ENCODE results near the gene SLC46A1. TPM values are rescaled to one million over a fixed set of nuclear protein-coding genes. Genes with fewer than 3 reads are reported as not detected.
A peak's percentile ranks its signal among the peaks of the same experiment; 100 is the strongest.

The SLC46A1 gene
- total and polyA plus RNA-seq, 2 of the 13 experiments (the other 11 are each of a cell fraction or from before 2014, with no cell fraction given) = 19.6 to 22.6 TPM

DNA sequence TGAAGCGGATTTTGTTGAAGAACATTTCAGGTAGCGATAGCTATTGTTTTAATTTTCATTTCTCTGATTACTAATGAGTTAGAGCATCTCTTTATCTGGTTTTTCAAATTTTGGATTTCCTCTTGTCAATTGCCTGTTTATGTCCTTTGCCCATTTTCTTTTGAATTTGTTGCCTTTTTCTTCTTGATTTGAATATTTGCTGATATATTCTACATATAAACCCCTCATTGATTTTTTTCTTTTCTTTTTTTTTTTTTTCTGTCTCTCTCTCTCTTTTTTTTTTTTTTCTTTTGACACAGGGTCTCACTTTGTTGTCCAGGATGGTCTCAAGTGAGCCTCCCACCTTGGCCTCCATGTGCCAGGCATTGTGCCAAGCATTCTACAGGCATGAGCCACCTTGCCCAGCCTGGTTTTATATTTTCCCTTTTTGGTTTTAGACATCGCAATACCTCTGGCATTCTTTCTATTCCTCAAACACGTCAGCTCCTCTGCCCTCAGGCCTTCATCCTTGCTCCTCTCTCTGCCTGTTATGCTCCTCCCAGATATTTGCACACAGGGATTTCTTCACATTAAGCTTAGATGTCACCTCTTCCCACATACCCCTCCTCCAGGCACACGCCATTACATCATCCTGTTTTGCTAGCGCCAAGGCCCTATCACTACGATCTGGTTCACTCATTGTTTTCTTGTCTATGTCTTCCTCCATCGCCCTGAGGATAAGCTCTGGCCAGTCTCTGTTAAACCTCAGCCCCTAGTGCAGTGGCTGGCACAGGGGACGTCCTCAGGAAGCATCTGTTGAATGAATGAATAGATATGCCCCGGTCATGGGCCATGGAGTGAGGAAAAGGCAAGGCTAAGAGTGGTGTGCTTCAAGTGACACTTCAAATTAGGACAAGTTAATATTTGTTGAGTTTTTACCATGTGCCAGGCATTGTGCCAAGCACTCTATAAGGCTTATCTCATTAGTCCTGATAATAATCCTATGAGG is 25.9 kb downstream of the SLC46A1 start (continued):
- TF ChIP-seq ZNF512 (CRISPR knock-in tag; IDR thresholded peaks at IDR 0.05) (0 out of 2 replicates have a peak, but pooled peaks have one; percentile 54), ZNF530 (CRISPR knock-in tag; IDR thresholded peaks at IDR 0.05; ENCODE audit: low read depth) (no peak), MIER2 (CRISPR knock-in tag; IDR thresholded peaks at IDR 0.05) (no peak), MXD4 (CRISPR knock-in tag; IDR thresholded peaks at IDR 0.05) (no peak), ZNF816 (CRISPR knock-in tag; IDR thresholded peaks at IDR 0.05; ENCODE audit: borderline replicate concordance) (no peak), MATR3 (CRISPR knock-in tag; IDR thresholded peaks at IDR 0.05) (no peak), HNRNPLL (IDR thresholded peaks at IDR 0.05; ENCODE audit: low read depth, low read length, poor library complexity, severe bottlenecking) (no peak), MYNN (CRISPR knock-in tag; IDR thresholded peaks at IDR 0.05; ENCODE audit: low read depth) (no peak), HMGXB4 (CRISPR knock-in tag; IDR thresholded peaks at IDR 0.05; ENCODE audit: borderline replicate concordance in 1 of 2, low read depth in 1 of 2) (no peak), MAZ (IDR thresholded peaks at IDR 0.05; ENCODE audit: borderline replicate concordance, low read depth, low read length) (no peak), MAZ (CRISPR knock-in tag; IDR thresholded peaks at IDR 0.05; ENCODE audit: low read depth) (no peak), RAD21 (CRISPR knock-in tag; IDR thresholded peaks at IDR 0.05) (no peak), TFE3 (CRISPR knock-in tag; IDR thresholded peaks at IDR 0.05) (no peak), PHF5A (CRISPR knock-in tag; IDR thresholded peaks at IDR 0.05; ENCODE audit: low read depth, unreplicated experiment) (no peak), ZZZ3 (CRISPR knock-in tag; IDR thresholded peaks at IDR 0.05; ENCODE audit: borderline replicate concordance) (no peak), MEIS2 (CRISPR knock-in tag; IDR thresholded peaks at IDR 0.05) (no peak)
- TF ChIP-seq, protein P1, sequence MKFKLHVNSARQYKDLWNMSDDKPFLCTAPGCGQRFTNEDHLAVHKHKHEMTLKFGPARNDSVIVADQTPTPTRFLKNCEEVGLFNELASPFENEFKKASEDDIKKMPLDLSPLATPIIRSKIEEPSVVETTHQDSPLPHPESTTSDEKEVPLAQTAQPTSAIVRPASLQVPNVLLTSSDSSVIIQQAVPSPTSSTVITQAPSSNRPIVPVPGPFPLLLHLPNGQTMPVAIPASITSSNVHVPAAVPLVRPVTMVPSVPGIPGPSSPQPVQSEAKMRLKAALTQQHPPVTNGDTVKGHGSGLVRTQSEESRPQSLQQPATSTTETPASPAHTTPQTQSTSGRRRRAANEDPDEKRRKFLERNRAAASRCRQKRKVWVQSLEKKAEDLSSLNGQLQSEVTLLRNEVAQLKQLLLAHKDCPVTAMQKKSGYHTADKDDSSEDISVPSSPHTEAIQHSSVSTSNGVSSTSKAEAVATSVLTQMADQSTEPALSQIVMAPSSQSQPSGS (CRISPR knock-in tag; IDR thresholded peaks at IDR 0.05) = peak; percentile 85
- TF ChIP-seq, protein P2, sequence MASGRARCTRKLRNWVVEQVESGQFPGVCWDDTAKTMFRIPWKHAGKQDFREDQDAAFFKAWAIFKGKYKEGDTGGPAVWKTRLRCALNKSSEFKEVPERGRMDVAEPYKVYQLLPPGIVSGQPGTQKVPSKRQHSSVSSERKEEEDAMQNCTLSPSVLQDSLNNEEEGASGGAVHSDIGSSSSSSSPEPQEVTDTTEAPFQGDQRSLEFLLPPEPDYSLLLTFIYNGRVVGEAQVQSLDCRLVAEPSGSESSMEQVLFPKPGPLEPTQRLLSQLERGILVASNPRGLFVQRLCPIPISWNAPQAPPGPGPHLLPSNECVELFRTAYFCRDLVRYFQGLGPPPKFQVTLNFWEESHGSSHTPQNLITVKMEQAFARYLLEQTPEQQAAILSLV (CRISPR knock-in tag; IDR thresholded peaks at IDR 0.05; ENCODE audit: borderline replicate concordance) = no peak
- TF ChIP-seq, protein P3, sequence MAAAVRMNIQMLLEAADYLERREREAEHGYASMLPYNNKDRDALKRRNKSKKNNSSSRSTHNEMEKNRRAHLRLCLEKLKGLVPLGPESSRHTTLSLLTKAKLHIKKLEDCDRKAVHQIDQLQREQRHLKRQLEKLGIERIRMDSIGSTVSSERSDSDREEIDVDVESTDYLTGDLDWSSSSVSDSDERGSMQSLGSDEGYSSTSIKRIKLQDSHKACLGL (CRISPR knock-in tag; IDR thresholded peaks at IDR 0.05) = no peak
